WTC11 (cell line): ENCODE results near the gene CIDEC. TPM values are rescaled to one million over a fixed set of nuclear protein-coding genes. Genes with fewer than 3 reads are reported as not detected.

Source experiments
- ATAC-seq: fragments of 200-7000 bp; cut with Tn5 transposase; 2 replicates; pipeline ENCODE4 v1.10.0; 2021; ENCODE audit warnings: mild to moderate bottlenecking, moderate library complexity
- CTCF ChIA-PET: fragments of 300-600 bp; sonication (Branson Sonifier 250); formaldehyde crosslinking; loops from one replicate; lab custom pipeline; 2021; ENCODE audit warnings: antibody characterized with exemption; lab: Charles Lee
- POLR2A ChIA-PET: fragments of 350-600 bp; sonication (Branson Sonifier 250); formaldehyde crosslinking; loops from one replicate; lab custom pipeline; 2021; ENCODE audit warnings: antibody characterized with exemption; lab: Charles Lee
- DNase-seq: peaks from one replicate; pipeline ENCODE4 v3.0.0; 2021; ENCODE audit warnings: low spot score
- H3K27ac Mint-ChIP-seq: 2 replicates; pipeline ENCODE4 v1.8.0; 2021; ENCODE audit warnings: mixed read lengths
- H3K27me3 Mint-ChIP-seq: 2 replicates; pipeline ENCODE4 v1.8.0; 2021; ENCODE audit warnings: low read depth, mild to moderate bottlenecking, moderate library complexity, mixed read lengths
- H3K36me3 Mint-ChIP-seq: 2 replicates; pipeline ENCODE4 v1.8.0; 2021; ENCODE audit warnings: mixed read lengths
- H3K4me1 Mint-ChIP-seq: 2 replicates; pipeline ENCODE4 v1.8.0; 2022; ENCODE audit warnings: mixed read lengths
- H3K4me3 Mint-ChIP-seq: 2 replicates; pipeline ENCODE4 v1.8.0; 2021; ENCODE audit warnings: mild to moderate bottlenecking, moderate library complexity, mixed read lengths
- H3K9me3 Mint-ChIP-seq: 2 replicates; pipeline ENCODE4 v1.8.0; 2021; ENCODE audit warnings: mixed read lengths
- AR ChIP-seq: fragments of 250-450 bp; sonication (Bioruptor Pico); IDR thresholded peaks from 2 replicates; pipeline ENCODE4 v1.9.0; 2021; ENCODE audit warnings: mild to moderate bottlenecking
- ATF1 ChIP-seq: sonication (generic); formaldehyde crosslinking; IDR thresholded peaks from 2 replicates; pipeline ENCODE4 v1.8.1; 2023; ENCODE audit warnings: mild to moderate bottlenecking, moderate library complexity, missing genetic modification reagents
- ATF2 ChIP-seq: sonication (generic); formaldehyde crosslinking; IDR thresholded peaks from 2 replicates; pipeline ENCODE4 v1.8.1; 2022; ENCODE audit warnings: low read depth, missing genetic modification reagents, borderline replicate concordance
- E2F5 ChIP-seq: sonication (generic); formaldehyde crosslinking; IDR thresholded peaks from 2 replicates; pipeline ENCODE4 v1.8.1; 2022; ENCODE audit warnings: mild to moderate bottlenecking, moderate library complexity, missing genetic modification reagents
- ELF4 ChIP-seq: sonication (generic); formaldehyde crosslinking; IDR thresholded peaks from 2 replicates; pipeline ENCODE4 v1.8.1; 2022; ENCODE audit warnings: low read depth, mild to moderate bottlenecking, moderate library complexity, missing genetic modification reagents
- FOXP1 ChIP-seq: sonication (generic); formaldehyde crosslinking; IDR thresholded peaks from 2 replicates; pipeline ENCODE4 v1.8.0; 2022; ENCODE audit warnings: missing genetic modification reagents, mild to moderate bottlenecking, moderate library complexity, borderline replicate concordance
- GABPB1 ChIP-seq: sonication (generic); formaldehyde crosslinking; IDR thresholded peaks from 2 replicates; pipeline ENCODE4 v1.8.1; 2023; ENCODE audit warnings: mild to moderate bottlenecking, missing genetic modification reagents
- KAT7 ChIP-seq: sonication (generic); formaldehyde crosslinking; IDR thresholded peaks from 2 replicates; pipeline ENCODE4 v1.8.1; 2023; ENCODE audit warnings: missing genetic modification reagents, mild to moderate bottlenecking, borderline replicate concordance
- NFYB ChIP-seq: sonication (generic); formaldehyde crosslinking; conservative IDR thresholded peaks from 2 replicates; pipeline ENCODE4 v1.8.0; 2022; ENCODE audit warnings: low read depth, missing genetic modification reagents
- PREB ChIP-seq: sonication (generic); formaldehyde crosslinking; IDR thresholded peaks from 2 replicates; pipeline ENCODE4 v1.8.1; 2022; ENCODE audit warnings: mild to moderate bottlenecking, missing genetic modification reagents, moderate library complexity, borderline replicate concordance
- SMAD4 ChIP-seq: sonication (generic); formaldehyde crosslinking; IDR thresholded peaks from 2 replicates; pipeline ENCODE4 v1.8.0; 2022; ENCODE audit warnings: mild to moderate bottlenecking, missing genetic modification reagents
- ZNF219 ChIP-seq: sonication (generic); formaldehyde crosslinking; IDR thresholded peaks from 2 replicates; pipeline ENCODE4 v1.8.0; 2023; ENCODE audit warnings: missing genetic modification reagents, mild to moderate bottlenecking, borderline replicate concordance
- ZNF281 ChIP-seq: sonication (generic); formaldehyde crosslinking; IDR thresholded peaks from 2 replicates; pipeline ENCODE4 v1.8.0; 2023; ENCODE audit warnings: mild to moderate bottlenecking, missing genetic modification reagents
- ZNF317 ChIP-seq: sonication (generic); formaldehyde crosslinking; IDR thresholded peaks from 2 replicates; pipeline ENCODE4 v1.8.1; 2023; ENCODE audit warnings: low read depth, mild to moderate bottlenecking, moderate library complexity, missing genetic modification reagents, borderline replicate concordance
- ZNF423 ChIP-seq: fragments of 250-450 bp; sonication (Bioruptor Pico); IDR thresholded peaks from 2 replicates; pipeline ENCODE4 v2.1.2; 2022; ENCODE audit warnings: mild to moderate bottlenecking, moderate library complexity
- total RNA-seq: library from RNA; stranded (reverse); gene quantifications from 3 replicates; pipeline ENCODE4 v1.2.3, GENCODE V29; 2021

CIDEC gene
- total RNA-seq, 1 experiment from 2014 or later, result not detected

GRCh38 chr3:9915254-9916141 is 35.4 kb upstream of the CIDEC start (continued):
- TF ChIP-seq PREB (CRISPR knock-in tag) (0 out of 2 replicates have a peak, but pooled peaks have one; percentile 24), NFYB (CRISPR knock-in tag) (peak; percentile 45; the same call in 1 of the 2 replicates), KAT7 (CRISPR knock-in tag) (0 out of 2 replicates have a peak, but pooled peaks have one; percentile 60), ZNF281 (CRISPR knock-in tag) (0 out of 2 replicates have a peak, but pooled peaks have one; percentile 59), ZNF317 (CRISPR knock-in tag) (no peak), E2F5 (peak; percentile 68; the same call in 1 of the 2 replicates), ATF2 (peak; percentile 59; the same call in 1 of the 2 replicates), AR (no peak), GABPB1 (CRISPR knock-in tag) (peak; percentile 31; the same call in 1 of the 2 replicates), ZNF219 (CRISPR knock-in tag) (peak; percentile 59), ZNF423 (CRISPR knock-in tag) (peak; percentile 96), ELF4 (CRISPR knock-in tag) (0 out of 2 replicates have a peak, but pooled peaks have one; percentile 61), FOXP1 (CRISPR knock-in tag) (peak; percentile 91)

GRCh38 chr3:9914559-9915253 is 34.7 kb upstream of the CIDEC start:
- Mint-ChIP-seq H3K4me1 (peaks cover 18% of the 10 kb centered on the region), H3K36me3 (no peaks in the 10 kb centered on the region), H3K4me3 (peak overlapping the region; percentile 49), H3K27ac (no peak overlapping the region), H3K27me3 (peaks cover 3% of the 10 kb centered on the region; the same call in 1 of the 2 replicates), H3K9me3 (no peaks in the 10 kb centered on the region)
- CTCF ChIA-PET, result interaction anchor here (0.9 to 1.3 kb wide), 2 partner anchors 17 to 32 kb away, joined by 3 to 7 read pairs; no protein-coding TSS in a partner anchor
- DNase-seq, result no peak
- TF ChIP-seq ATF1 (CRISPR knock-in tag), result 0 out of 2 replicates have a peak, but pooled peaks have one; percentile 2
- TF ChIP-seq GABPB1 (CRISPR knock-in tag), result no peak
- 0 out of 2 replicates have a peak, but pooled peaks have one; percentile 35 for TF ChIP-seq ZNF281 (CRISPR knock-in tag)
- 0 out of 2 replicates have a peak, but pooled peaks have one; percentile 10 for TF ChIP-seq SMAD4 (CRISPR knock-in tag)
- peak; percentile 53 for ATAC-seq
- POLR2A ChIA-PET, result interaction anchor here (3.0 kb wide), 1 partner anchor 19 kb away, joined by 16 read pairs; the partner anchor contains the start of gene CRELD1
